IPS-15b (cell line): ENCODE data around the gene GNLY.
"Not testable (repeated sequence)": the region's sequence is repeated elsewhere in the genome, so short reads cannot be mapped to it uniquely, and the experiment has no call there.

ENCODE experiments used
- H3K27me3 ChIP-seq: one replicate; pipeline ENCODE4 v1.6.1; 2013; ENCODE audit warnings: low read length; ENCODE audit not compliant: control insufficient read depth, insufficient read depth
- H3K36me3 ChIP-seq: one replicate; pipeline ENCODE4 v1.6.1; 2013; ENCODE audit warnings: low read length; ENCODE audit not compliant: control insufficient read depth, insufficient read depth
- H3K4me1 ChIP-seq: one replicate; pipeline ENCODE4 v1.6.1; 2013; ENCODE audit warnings: mild to moderate bottlenecking, low read length; ENCODE audit not compliant: control insufficient read depth, insufficient read depth
- H3K4me3 ChIP-seq: one replicate; pipeline ENCODE4 v1.5.1; 2013; ENCODE audit warnings: low read depth, low read length
- H3K9ac ChIP-seq: one replicate; pipeline ENCODE4 v1.6.1; 2013; ENCODE audit warnings: low read depth, mild to moderate bottlenecking, low read length
- H3K9me3 ChIP-seq: one replicate; pipeline ENCODE4 v1.6.1; 2013; ENCODE audit warnings: mild to moderate bottlenecking, low read length; ENCODE audit not compliant: control insufficient read depth, insufficient read depth

Gene GNLY

GRCh38 chr2:85656468-85656867 is 37.7 kb upstream of the GNLY start:
- no peaks in the 10 kb centered on the region for H3K4me1 ChIP-seq
- H3K36me3 ChIP-seq: peaks cover 8% of the 10 kb centered on the region
- H3K9me3 ChIP-seq: no peaks in the 10 kb centered on the region
- H3K9ac ChIP-seq: no peak overlapping the region
- no peak overlapping the region for H3K4me3 ChIP-seq
- H3K27me3 ChIP-seq: no peaks in the 10 kb centered on the region

GRCh38 chr2:85657399-85657798 is 36.8 kb upstream of the GNLY start:
- H3K9me3 ChIP-seq, H3K9ac ChIP-seq, H3K4me3 ChIP-seq, H3K4me1 ChIP-seq, H3K27me3 ChIP-seq, H3K36me3 ChIP-seq: not testable (repeated sequence)

DNA sequence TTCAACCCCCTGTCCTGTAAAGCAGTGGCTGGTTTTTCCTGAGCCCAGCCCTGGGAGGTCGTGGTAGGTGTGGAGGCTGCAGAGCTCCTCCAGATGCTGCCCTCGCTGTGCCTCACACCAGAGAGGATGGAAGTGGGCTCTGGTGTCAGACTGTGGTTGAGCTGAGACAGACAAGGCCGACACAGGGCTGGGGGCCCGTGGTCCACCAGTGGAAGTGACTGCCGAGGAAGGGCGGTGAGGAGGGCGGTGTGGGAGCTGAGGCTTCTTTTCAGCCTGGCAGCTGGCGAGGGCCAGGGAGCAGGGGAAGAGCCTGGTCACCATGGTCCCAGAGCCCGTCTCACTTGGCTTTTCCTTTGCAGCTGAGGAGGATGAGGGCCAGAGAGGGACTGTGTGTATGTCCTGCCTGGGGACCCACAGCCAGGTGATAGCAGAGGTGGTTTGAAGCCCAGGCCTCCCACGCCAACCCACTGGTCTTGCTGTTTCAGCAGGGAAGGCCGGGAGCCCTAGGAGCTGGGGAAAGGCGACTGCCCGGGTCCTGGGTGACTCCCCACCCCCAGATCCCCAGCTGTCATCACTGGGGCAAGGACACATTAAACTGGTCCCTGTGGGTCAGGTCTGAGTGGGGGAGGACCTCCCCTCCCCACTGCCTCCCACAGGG is 34.7 kb upstream of the GNLY start:
- Histone ChIP-seq H3K4me1 (no peaks in the 10 kb centered on the region), H3K27me3 (no peaks in the 10 kb centered on the region), H3K4me3 (no peak overlapping the region), H3K36me3 (peaks cover 8% of the 10 kb centered on the region), H3K9me3 (no peaks in the 10 kb centered on the region), H3K9ac (no peak overlapping the region)

- not testable (repeated sequence) for H3K4me1 ChIP-seq, H3K36me3 ChIP-seq, H3K4me3 ChIP-seq, H3K9me3 ChIP-seq, H3K9ac ChIP-seq, H3K27me3 ChIP-seq
These were observed 33.9 kb upstream of the GNLY start for GRCh38 chr2:85660301-85660700.

- Histone ChIP-seq H3K4me3 (no peak overlapping the region), H3K36me3 (peaks cover 5% of the 10 kb centered on the region), H3K4me1 (no peaks in the 10 kb centered on the region), H3K9ac (no peak overlapping the region), H3K27me3 (no peaks in the 10 kb centered on the region), H3K9me3 (no peaks in the 10 kb centered on the region)
These were observed 33.4 kb upstream of the GNLY start for GRCh38 chr2:85660725-85661124.

DNA sequence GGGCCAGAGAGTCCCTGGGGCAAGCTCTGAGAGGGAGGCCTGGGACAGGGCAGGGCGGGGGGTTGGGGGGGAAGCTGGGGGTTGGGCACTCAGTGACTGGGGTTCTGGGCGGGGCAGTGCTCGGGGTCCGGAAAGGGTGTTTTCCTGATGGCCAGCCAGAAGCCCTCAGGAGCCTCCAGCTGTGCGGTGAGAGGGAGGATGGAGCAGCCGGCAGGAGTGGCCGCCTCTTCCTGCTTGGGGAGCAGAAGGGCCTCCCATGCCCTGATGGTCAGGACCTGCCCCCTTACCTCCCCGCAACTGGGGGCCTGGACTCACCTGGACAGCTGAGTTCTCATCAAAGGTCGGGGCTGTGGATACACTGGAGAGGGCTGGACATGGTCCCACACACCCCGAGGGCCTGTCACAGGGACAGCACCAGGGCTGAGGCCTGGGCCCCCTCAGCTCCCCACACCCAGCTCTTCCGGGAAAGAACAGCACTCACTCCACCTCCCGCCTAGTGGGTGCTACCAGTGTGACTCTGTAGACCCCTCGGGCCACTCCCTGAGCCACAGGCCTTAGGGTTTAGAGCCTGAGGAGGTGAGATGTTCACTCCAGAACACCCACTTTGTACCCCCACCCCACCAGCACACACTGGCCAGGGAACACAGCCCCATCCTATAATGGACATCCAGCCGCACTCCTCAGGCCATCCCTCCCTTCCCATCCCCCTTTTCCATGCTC is 32.9 kb upstream of the GNLY start:
- H3K9ac ChIP-seq: no peak overlapping the region
- H3K9me3 ChIP-seq: no peaks in the 10 kb centered on the region
- H3K4me3 ChIP-seq: no peak overlapping the region
- H3K36me3 ChIP-seq: no peaks in the 10 kb centered on the region
- no peaks in the 10 kb centered on the region for H3K4me1 ChIP-seq
- H3K27me3 ChIP-seq: no peaks in the 10 kb centered on the region

DNA sequence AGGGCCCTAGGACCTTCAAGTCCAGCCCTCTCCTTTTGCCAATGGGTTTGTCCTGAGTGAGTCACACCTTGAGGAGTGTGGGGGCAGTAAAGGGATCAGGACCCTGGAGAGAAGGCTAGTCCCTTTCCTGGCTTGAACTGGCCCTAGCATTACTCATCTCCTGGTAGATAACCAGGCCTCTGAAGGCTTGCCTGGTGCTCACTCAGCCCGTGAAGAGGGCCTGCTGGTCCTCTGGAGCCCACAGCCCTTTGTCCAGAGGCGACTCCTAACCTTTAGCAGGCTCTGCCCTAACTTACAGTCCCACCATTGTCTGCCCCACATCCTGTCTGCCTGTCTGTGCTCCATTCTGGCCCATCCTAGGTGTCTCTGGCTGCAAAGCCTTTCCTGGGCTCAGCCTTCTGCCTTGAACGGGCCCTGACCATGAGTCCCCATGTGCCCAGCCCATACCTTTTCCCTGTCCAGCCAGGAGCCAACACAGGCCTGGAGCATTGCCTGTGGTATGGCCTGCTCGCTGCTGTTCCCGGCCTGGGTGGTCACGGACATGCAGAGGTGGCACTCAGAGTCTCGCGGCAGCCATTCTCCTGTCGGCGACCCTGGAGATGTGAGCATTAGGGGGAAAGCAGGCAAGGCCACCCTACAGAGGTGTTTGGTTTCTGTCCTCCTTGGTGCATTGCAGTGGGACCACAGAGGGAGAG is 31.1 kb upstream of the GNLY start:
- H3K9ac ChIP-seq: no peak overlapping the region
- no peaks in the 10 kb centered on the region for H3K27me3 ChIP-seq
- no peaks in the 10 kb centered on the region for H3K4me1 ChIP-seq
- no peaks in the 10 kb centered on the region for H3K36me3 ChIP-seq
- H3K4me3 ChIP-seq: no peak overlapping the region
- no peaks in the 10 kb centered on the region for H3K9me3 ChIP-seq

GRCh38 chr2:85663594-85664565 is 30.3 kb upstream of the GNLY start:
- Histone ChIP-seq H3K4me1 (no peaks in the 10 kb centered on the region), H3K4me3 (no peak overlapping the region), H3K27me3 (no peaks in the 10 kb centered on the region), H3K36me3 (no peaks in the 10 kb centered on the region), H3K9ac (no peak overlapping the region), H3K9me3 (no peaks in the 10 kb centered on the region)

DNA sequence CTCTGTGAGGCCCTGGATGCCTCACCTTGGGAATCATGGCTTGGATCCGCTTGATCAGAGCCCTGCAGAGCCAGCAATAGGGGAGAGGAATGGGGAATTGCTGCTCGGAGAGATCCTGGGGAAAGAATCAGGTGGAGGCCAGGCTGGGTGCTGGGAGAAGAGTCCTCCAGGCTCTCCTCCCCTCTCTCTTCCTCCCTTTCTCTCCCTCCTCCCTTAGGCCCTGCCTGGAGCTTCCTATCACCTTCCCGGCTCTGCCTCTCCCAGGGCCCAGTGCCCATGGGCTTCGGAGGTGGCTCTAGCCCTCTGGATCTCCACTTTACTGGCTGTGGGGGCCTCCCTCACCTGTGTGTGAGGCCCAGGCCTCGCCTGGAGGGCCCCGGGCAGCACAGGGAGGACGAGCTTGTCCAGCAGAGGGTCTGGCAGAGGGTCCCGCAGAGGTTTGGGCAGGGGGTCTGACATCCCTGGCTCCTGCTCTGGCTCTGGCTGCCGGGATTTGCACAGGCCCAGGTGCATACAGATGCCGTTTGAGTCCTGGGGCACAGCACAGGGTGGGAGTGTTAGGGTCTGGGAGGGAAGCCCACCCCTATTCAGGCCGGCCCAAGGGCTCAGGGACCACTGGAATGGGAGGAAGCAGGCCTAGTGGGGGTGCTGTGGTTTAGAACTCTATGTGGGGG is 28.8 kb upstream of the GNLY start:
- no peaks in the 10 kb centered on the region for H3K27me3 ChIP-seq
- H3K9me3 ChIP-seq: no peaks in the 10 kb centered on the region
- no peak overlapping the region for H3K9ac ChIP-seq
- no peaks in the 10 kb centered on the region for H3K36me3 ChIP-seq
- H3K4me3 ChIP-seq: no peak overlapping the region
- H3K4me1 ChIP-seq: no peaks in the 10 kb centered on the region

- Histone ChIP-seq H3K4me3 (no peak overlapping the region), H3K27me3 (no peaks in the 10 kb centered on the region), H3K9ac (no peak overlapping the region), H3K36me3 (no peaks in the 10 kb centered on the region), H3K4me1 (no peaks in the 10 kb centered on the region), H3K9me3 (no peaks in the 10 kb centered on the region)
These were observed 28.1 kb upstream of the GNLY start for GRCh38 chr2:85666016-85666415.
